Measurements from ENCODE around the gene GLIS1.

Gene GLIS1

GRCh38 chr1:53677486-53677885 is 61.5 kb downstream of the GLIS1 start:
- DNase-seq: no peak

GRCh38 chr1:53672785-53673184 is 66.2 kb downstream of the GLIS1 start:
- no peak for DNase-seq

GRCh38 chr1:53672243-53672642 is 66.7 kb downstream of the GLIS1 start:
- no peak for DNase-seq

GRCh38 chr1:53669621-53670191 is 69.3 kb downstream of the GLIS1 start:
- DNase-seq: no peak

GRCh38 chr1:53666566-53666965 is 72.4 kb downstream of the GLIS1 start:
- DNase-seq: no peak

- no peak for DNase-seq
These were observed 73.0 kb downstream of the GLIS1 start for GRCh38 chr1:53665996-53666395.

- DNase-seq: no peak
These were observed 75.2 kb downstream of the GLIS1 start for GRCh38 chr1:53663529-53664300.

GRCh38 chr1:53662951-53663350 is 76.0 kb downstream of the GLIS1 start:
- no peak for DNase-seq

- DNase-seq: no peak
These were observed 76.8 kb downstream of the GLIS1 start for GRCh38 chr1:53662169-53662568.

GRCh38 chr1:53661496-53661895 is 77.5 kb downstream of the GLIS1 start:
- no peak for DNase-seq

GRCh38 chr1:53660666-53661065 is 78.3 kb downstream of the GLIS1 start:
- no peak for DNase-seq

GRCh38 chr1:53659436-53659835 is 79.5 kb downstream of the GLIS1 start:
- DNase-seq: no peak

GRCh38 chr1:53658489-53659230 is 80.3 kb downstream of the GLIS1 start:
- no peak for DNase-seq

GRCh38 chr1:53657891-53658396 is 81.0 kb downstream of the GLIS1 start:
- DNase-seq: no peak

- DNase-seq: no peak
These were observed 81.5 kb downstream of the GLIS1 start for GRCh38 chr1:53657531-53657805.

GRCh38 chr1:53656747-53657530 is 82.0 kb downstream of the GLIS1 start:
- DNase-seq: no peak

GRCh38 chr1:53655931-53656746 is 82.8 kb downstream of the GLIS1 start:
- DNase-seq: no peak

GRCh38 chr1:53654216-53655210 is 84.5 kb downstream of the GLIS1 start:
- DNase-seq: no peak

GRCh38 chr1:53653631-53654030 is 85.3 kb downstream of the GLIS1 start:
- DNase-seq: no peak

- no peak for DNase-seq
These were observed 85.8 kb downstream of the GLIS1 start for GRCh38 chr1:53653200-53653575.

Measured in activated CD4-positive, alpha-beta T cell treated with anti-CD3 and anti-CD28 coated beads, Interleukin-2, amount 50 U/mL, for 4 hours (primary cell).